GM18517 (cell line): ENCODE results near the gene SYCE1L.
"Not testable (repeated sequence)": the region's sequence is repeated elsewhere in the genome, so short reads cannot be mapped to it uniquely, and the experiment has no call there.

ENCODE experiments used
- ATAC-seq: cut with Tn5 transposase; IDR thresholded peaks from one replicate; pipeline ENCODE4 v1.9.1; 2021; ENCODE audit warnings: mild to moderate bottlenecking, moderate library complexity; ENCODE audit not compliant: unreplicated experiment

The SYCE1L gene

DNA sequence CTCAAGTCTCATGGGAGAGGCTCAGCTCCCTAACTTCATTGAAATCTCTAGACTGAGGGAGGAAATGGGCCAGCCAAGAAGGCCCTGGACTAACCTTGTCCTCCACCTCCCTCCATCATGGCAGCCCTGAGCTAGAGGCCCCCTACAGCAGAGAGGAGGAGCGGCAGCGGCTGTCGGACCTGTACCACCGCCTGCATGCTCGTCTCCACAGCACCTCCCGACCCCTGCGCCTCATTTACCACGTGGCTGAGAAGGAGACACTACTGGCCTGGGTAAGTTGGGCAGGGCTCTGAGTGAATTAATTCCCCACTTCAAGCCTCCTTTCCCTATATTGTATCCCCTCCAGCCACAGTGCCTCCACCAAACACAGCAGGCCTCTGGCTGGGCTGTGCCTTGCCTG, 3.8 kb upstream of the SYCE1L start:
- no peak for ATAC-seq

DNA sequence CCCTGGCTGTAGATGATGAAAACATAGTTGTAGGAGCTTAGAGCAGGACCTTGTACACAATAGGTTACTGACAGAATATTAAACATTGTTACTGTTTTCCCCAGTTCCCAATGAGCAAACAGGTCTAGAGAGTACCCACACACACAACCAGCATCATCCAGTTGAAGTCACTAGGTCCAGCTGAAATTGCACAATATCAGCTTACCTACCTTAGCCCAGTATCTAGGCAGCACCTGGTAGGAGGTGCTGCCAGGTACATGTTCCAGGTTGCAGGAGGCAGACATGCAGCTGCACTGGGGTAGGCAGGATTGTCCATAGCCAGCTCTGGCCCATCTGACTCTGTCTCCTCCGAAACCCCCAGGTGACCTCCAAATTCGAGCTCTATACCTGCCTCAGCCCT, 1.5 kb upstream of the SYCE1L start:
- ATAC-seq = no peak

DNA sequence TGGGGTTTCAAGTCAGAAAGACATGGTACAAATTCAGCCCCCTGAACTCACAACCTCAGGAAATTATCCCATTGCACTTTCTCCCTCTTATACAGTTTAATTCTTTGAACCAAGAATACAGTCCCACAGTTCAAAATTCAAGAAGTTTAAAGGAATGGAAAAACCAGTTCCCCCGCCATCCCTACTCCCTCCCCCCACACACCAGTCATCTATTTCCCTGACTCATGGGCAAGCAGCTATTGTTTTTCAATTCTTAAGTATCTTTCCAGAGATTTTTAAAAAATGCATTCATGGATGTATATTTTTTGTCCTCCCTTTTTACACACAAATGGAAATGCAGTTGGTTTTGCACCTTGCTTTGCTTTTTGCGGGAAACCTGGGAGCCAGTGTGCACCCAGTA, 7.3 kb downstream of the SYCE1L start:
- ATAC-seq = no peak

DNA sequence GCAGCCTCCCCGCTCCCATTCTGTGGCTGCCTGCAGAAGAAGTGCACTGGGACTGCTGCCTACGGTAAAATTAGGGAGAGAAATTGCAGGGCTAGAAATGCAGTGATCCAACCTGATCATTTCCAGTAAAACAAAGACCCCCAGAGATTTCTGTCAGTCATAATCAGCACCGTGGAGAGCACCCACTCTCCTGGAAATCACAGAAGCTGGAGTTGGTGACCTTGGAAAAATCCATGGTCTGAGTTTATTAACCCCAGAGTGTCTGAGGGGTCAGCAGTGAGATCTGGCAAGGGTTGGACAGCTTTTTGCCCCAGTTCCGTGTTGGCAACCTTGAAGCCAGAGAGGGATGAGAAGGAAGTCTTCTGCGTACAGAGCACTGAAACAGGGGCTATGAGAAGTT, 7.8 kb downstream of the SYCE1L start:
- no peak for ATAC-seq

DNA sequence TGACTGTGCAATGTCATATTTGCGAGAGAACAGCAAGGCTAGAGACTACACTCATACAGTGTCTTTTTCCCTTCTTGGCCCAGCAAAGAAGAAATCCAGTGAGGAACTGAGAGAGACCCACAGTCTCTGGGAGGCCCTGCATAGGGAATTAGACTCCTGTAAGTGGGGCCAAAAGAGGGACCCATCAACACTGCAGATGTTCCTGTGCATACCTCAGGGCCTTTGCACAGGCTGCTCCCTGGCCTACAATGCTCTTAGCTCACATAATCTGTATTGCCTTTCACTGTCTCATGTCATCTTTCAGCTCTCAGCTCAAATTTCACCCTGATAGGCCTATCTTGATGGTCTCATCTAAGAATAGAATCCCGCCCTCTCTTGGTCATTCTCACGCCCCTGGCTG, 9.2 kb downstream of the SYCE1L start:
- no peak for ATAC-seq

DNA sequence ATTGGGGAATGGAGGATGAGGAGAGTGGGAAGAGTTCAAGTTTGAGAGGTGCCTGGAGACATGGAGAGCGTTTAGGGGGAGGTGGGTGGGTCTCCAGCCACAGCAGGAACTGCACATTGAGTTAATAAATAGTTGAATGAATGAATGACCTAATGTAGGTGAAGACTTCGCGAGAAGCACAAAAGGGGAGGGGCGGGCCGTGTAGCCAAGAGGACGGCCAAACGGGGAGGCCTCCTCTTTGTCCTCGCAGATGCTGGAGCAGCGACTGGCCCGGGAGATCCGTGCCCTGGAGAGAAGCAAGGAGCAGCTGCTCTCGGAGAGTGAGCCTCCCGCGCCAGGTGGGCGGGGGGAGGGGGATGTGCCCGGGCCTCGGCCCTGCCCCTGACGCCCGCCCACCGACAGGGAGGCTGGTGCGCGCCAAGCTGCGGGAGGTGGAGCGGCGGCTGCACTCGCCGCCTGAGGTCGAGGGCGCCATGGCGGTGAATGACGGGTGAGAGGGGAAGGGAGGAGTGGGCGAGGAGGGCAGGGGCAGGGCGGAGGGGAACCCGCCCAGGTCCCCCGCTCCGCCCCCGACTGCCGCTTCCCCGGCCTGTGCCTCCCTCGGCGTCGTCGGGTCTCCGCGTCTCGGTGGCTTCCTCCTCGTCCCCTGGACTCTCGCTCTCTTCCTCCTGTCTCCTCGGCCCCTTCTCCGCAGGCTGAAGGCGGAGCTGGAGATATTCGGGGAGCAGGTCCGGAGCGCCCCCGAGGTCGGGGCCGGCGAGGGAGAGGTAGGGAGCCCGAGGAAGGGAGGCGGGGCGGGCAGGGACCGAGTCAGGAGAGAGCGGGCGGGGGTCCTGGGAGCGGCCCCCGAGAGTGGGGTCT, 12.9 kb downstream of the SYCE1L start:
- peak; percentile 46 for ATAC-seq

DNA sequence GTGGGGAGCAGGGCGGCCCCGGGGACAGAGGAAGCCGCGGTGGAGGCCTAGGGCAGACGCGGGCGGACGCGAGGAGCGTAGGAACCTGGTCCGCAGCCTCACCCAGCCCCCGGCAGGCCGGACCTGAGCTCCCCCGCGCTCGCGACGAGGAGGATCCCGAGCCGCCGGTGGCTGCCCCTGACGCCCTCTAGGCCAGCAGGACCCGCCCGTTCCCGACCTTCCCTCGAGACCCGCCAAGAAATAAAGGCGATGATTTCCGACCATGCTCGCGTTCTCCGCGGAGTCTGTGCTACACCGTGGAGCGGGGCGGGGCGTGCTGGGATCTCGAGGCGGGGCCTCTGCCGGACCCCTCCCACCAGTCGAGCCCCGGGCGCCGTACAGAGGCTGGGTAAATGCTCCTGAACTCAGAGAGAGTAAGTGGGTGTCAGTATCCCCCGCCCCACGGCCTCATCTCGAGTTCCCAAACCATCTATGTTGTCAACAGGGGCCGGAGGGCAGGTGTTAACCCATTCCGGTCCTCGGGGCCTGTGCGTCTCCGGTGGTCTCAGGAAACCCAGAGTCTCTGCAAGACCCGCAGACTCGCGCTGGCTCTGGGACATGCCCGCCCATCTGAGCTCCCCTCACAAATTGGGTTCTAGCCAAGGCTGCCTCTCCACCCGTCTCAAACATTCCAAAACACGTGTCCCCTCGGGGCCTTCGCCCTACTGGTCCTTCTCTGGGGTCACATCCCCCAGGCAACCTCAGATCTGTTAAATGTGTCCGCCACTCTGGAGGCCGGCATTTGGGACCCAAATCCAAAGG, 13.7 kb downstream of the SYCE1L start:
- peak; percentile 68 for ATAC-seq

DNA sequence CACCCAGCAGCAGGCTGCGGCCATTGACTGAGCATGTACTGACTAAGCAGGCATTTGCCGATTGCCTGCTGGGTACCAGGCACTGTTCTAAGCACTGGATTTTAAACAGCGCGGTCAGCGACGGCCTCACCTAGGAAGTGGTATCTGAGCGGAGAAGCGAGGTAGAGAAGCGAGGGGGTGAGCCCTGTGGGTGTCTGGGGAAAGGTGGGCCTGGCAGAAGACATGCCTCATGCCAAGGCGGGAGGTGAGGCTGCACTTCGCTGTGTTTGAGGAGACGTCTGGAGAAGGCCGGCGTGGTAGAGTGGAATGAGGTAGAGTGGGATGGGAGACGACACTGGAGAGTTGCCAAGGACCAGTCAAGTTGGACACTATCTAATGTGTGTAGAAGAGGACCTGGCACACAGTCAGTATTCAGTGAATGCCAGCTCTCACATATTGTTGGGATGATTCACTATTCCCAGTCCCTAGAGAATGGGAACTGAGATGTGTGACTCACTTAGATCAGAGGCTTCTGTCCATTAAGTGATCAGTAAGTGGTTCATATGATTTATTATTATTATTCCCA, 14.4 kb downstream of the SYCE1L start:
- no peak for ATAC-seq

DNA sequence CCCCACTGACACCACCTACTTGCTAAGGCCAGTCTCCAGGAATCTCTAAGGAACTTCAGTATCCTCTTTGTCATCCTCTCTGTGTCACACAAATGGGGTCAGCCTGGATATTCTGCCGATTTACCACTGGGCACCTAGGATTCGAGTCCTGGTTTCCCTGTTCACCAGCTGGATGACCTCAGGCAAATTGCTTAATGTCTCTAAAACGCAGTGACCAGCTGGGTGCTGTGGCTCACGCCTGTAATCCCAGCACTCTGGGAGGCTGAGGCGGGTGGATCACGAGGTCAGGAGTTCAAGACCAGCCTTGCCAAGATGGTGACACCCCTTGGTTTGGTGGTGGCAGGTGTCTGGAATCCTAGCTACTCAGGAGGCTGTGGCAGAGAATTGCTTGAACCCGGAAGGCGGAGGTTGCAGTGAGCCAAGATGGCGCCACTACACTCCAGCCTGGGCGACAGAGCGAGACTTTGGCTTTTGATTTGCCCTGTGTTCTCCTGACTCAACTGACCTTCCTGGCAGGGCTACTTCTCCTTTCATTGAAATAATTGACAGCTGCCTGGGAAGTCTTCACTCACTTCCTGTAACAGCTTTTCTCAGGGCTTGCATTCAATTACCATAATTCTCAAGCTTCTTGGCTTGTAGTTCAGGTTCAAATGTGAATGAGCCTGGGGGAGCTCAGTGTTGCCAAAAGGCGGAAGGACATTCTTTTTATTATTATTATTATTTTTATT, 15.4 kb downstream of the SYCE1L start:
- ATAC-seq = no peak

DNA sequence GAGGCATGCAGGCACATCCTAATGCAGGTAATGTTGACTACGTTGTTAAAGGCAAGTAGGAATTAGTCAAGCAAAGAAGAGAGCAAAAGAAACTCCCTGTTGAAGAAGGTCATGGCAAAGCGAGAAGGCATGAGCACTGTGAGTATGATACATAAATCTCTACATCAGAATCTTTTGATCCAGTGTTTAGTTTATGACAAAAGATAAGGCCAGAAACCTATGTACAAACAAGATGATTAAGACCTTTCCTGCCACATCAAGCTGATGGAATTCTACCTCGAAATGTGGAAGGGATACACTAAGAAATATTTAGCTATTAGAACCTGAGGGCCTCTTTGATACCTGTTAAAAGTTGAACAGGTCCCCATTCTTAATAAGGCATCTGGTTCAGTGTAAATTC, 20.2 kb downstream of the SYCE1L start:
- no peak for ATAC-seq

DNA sequence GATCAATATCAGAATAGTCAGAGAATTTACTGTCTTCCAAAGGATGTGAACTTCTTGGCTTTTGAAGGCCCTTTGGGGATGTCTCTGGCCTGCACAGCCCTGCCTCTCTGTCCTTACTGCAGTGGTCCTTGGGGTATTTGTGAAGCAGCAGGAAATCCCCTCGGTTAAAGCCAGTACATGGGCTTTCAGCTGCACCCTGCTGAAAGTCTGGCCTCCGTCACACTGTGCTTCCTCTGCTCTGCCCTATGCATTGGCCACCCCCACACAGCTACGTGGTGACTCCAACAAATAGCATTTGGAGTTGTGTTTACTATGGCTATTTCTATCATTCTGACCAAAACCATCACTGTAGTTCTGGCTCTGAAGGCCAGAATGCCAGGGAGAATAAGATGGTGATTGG, 21.2 kb downstream of the SYCE1L start:
- peak; percentile 55 for ATAC-seq

DNA sequence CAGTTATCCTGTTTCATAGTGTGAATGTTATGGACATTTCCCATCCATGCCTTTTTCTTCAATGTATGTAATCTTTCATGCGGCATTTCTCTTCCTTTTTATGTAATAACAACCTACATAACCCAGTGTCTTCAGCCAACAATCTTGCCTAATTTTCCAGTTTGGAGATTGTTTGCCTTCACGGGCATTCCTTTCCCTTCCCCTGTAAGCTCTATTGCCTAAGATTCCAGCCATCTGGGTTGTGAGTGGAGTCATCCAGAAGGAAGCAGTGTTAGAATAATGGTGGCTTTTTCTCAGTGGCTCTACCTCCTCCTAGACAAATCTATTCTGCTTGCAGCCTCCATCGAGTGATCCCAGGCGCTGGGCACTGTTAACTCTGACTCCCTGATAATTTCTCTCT, 22.3 kb downstream of the SYCE1L start:
- no peak for ATAC-seq

DNA sequence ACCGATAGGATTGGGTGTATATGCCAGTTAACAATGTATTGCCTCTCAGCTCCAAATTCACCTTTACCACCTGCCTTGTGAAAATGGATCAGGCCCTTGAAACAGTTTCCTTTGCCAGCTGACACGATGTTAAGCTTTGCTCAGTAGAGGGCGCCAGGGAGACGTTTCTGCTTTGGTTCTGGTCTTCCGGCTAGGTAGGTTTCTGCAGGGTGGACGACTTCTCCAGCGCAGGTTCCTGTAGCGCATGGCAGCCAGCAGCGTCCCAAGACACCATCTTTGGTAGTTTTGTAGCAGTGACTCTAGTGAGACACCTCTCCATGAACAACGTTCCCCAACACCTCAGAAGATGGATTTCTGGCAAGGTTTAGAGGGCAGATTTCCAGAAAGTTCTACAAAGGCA, 24.0 kb downstream of the SYCE1L start:
- ATAC-seq = no peak

DNA sequence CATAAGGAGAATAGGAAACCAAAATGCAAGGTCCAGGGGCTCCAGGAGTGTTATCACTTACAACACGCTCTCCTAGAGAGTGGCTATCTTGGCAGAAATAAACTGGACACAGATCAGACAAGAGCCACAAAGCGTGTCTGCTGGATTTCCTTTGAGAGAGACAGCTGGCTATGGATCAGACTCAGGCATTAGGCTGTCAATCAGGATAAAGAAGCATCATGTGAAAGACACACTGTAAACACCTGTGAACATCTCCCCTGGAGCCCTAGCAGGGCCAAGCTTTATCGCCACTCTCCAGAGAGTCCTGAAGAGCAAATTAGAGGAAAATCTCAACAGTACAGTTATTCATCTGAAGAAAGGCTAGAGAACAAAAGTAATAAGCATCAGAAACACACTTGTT, 26.0 kb downstream of the SYCE1L start:
- no peak for ATAC-seq

DNA sequence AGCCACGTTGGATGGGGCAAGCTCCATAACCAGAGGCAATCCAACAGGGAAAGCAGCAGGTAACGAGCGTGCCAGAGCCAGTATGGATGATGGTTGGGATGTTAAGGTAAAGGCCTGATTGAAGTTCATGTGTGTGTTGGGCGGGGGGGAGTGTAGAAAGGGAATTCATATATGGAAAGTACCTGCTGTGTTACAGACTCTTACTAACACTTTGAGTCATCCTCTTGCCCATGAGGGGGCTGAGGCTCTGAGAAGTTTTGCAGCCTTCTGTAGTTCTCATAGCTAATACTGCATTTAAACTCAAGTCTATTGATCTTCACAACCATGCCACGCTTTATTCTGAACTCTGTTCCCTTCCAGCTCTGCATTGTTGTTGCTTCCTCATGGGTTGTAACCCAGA, 28.5 kb downstream of the SYCE1L start:
- ATAC-seq = peak; percentile 88

DNA sequence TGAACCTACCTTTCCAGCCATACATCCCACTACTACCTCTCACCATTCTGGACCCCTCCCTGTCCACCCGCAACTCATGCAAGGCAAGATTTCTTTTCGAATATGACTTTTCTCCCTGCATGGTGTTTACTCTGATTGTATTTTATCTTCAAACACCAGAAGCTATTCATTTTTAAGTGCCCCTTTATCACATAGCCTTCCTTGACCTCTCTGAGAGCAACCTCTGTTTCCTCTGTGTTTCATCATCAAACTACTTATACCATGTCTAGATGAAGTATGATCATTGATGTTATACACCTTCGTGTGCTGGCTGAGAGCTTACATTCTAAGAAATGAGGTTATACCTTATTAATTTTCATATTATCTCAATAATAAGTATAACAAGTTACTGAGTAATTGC, 31.8 kb downstream of the SYCE1L start:
- no peak for ATAC-seq

DNA sequence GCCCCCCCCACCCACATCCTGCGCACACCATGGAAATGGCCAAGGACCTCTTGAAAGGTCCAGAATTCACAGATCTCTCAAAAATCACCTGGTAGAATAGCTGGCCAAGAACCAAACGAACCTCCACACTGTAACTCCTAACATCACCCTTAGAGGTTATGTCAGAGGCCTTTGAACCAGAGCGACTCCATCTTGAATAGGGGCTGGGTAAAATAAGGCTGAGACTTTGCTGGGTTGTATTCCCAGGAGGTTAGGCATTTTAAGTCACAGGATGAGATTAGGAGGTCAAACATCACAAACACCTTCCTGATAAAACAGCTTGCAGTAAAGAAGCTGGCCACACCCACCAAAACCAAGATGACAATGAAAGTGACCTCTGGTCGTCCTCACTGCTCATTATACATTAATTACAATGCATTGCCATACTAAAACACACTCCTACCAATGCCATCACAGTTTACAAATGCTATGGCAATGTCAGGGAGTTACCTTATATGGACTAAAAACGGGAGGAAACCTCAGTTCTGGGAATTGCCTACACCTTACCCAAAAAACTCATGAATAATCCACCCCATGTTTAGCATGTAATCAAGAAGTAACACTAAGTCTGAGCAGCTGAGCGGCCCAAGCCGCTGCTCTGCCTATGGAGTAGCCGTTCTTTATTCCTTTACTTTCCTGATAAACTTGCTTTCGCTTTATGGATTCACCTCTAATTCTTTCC, 34.8 kb downstream of the SYCE1L start:
- no peak for ATAC-seq

DNA sequence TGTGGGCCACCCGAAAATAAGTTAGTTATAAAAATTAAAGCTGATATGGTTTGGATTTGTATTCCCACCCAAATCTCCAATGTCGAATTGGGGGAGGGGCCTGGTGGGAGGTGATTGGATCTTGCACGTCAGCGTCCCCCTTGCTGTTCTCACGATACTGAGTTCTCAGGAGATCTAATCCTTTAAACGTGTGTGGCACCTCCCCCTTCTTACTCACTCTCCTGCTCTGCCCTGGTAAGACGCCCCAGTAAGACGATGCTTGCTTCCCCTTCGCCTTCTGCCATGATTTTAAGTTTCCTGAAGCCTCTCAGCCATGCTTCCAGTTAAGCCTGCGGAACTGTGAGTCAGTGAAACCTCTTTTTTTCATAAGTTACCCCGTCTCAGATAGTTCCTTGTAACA, 35.4 kb downstream of the SYCE1L start:
- ATAC-seq = no peak

DNA sequence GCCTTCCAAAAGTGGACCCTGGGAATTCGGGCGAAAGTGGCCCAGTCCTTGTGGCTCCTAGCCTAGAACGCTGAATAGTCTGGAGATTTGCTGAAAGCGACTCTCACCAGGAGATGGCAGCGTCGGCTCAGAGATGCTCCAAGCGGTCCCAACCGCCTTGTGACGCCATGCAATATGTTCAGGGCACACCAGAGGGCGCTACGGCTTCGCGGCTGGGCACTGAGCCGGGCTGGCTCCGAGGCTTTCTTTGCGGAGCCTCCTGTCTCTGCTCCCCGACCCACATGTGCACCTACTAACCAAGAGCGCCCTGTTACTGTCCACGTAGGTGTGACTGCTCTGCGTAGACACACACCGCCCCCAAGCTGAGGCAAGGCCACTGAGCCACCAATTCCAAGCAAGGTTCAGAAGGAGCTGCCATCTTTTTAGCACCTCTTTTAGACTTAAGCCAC, 36.9 kb downstream of the SYCE1L start:
- ATAC-seq = peak; percentile 99

DNA sequence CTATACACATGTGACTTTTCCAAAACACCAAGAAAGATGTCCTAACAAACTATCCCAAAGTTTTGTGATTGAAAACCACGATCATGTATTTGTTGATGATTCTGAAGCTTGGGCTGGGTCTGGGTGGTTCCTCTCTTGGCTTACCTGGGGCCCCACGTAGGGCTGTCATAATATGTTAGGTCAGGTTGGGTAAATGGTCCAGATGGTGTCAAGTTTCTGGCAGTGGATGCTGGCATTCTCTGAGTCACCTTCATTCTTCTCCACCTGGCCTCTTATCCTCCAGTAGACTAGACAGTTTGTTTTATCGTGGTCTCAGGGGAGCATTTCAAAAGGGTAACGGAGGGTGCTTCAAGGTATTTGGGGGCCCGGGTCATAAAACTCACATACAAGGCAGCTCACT, 39.4 kb downstream of the SYCE1L start:
- ATAC-seq = no peak

DNA sequence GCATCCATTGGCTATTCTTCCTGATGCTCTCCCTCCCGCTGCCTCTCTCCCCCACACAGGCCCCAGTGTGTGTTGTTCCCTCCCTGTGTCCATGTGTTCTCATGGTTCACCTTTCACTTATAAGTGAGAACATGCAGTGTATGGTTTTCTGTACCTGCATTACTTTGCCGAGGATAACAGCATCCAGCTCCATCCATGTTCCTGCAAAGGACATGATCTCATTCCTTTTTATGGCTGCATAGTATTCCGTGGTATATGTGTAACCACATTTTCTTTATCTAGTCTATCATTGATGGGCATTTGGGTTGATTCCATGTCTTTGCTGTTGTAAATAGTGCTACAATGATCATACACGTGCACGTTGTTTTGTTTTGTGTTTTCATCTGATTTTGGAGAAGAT, 43.3 kb downstream of the SYCE1L start:
- ATAC-seq = not testable (repeated sequence)
